ENCODE results near the gene CDYL2. TPM values are rescaled to one million over a fixed set of nuclear protein-coding genes. Genes with fewer than 3 reads are reported as not detected.

CDYL2 gene
- polyA plus RNA-seq, 1 of the 3 experiments (the other 2 are of a cell fraction), result 0.03 TPM

GRCh38 chr16:80720804-80721371, 83.5 kb downstream of the CDYL2 start (continued):
- TF ChIP-seq IRF3 (IDR thresholded peaks at IDR 0.05; ENCODE audit: low read depth, low read length) (no peak), RAD21 (IDR thresholded peaks at IDR 0.05; ENCODE audit: low read length) (no peak)

- H3K9me3 ChIP-seq, result no peaks in the 10 kb centered on the region
- H3K27ac ChIP-seq (ENCODE audit: low read depth in 2 of 2, low read length in 1 of 2), result no peak overlapping the region
- no peaks in the 10 kb centered on the region for H3F3A ChIP-seq (replicated peaks; ENCODE audit: insufficient read depth)
- no peaks in the 10 kb centered on the region for H3K27me3 ChIP-seq (ENCODE audit: insufficient read depth)
- H3K9ac ChIP-seq, result no peak overlapping the region
- no peak for DNase-seq
- TF ChIP-seq FOSL2 (IDR thresholded peaks at IDR 0.05; ENCODE audit: borderline replicate concordance, low read depth) (no peak), MEF2A (IDR thresholded peaks at IDR 0.05; ENCODE audit: borderline replicate concordance, low read depth) (no peak), ELF1 (IDR thresholded peaks at IDR 0.05) (no peak), USF1 (IDR thresholded peaks at IDR 0.05; ENCODE audit: borderline replicate concordance, low read depth) (no peak), USF2 (IDR thresholded peaks at IDR 0.05; ENCODE audit: borderline replicate concordance, low read depth, low read length) (no peak), GATA2 (CRISPR knock-in tag; IDR thresholded peaks at IDR 0.05) (no peak), JUND (IDR thresholded peaks at IDR 0.05) (no peak), SMC3 (IDR thresholded peaks at IDR 0.05; ENCODE audit: low read depth, low read length) (no peak), EP300 (IDR thresholded peaks at IDR 0.05; ENCODE audit: borderline replicate concordance in 1 of 2, low read depth in 1 of 2, low read length in 1 of 2) (no peak), GABPA (IDR thresholded peaks at IDR 0.05; ENCODE audit: low read depth) (no peak), EZH2phosphoT487 (IDR thresholded peaks at IDR 0.05; ENCODE audit: borderline replicate concordance, low read depth) (no peak), RXRA (IDR thresholded peaks at IDR 0.05; ENCODE audit: borderline replicate concordance, low read depth) (no peak), MXI1 (IDR thresholded peaks at IDR 0.05; ENCODE audit: low read depth, low read length) (no peak), CTCF (IDR thresholded peaks at IDR 0.05) (no peak), YY1 (IDR thresholded peaks at IDR 0.05; ENCODE audit: low read depth) (no peak), PBX3 (IDR thresholded peaks at IDR 0.05) (no peak), REST (IDR thresholded peaks at IDR 0.05; ENCODE audit: low read depth, low read length) (no peak)
- no peaks in the 10 kb centered on the region for H3K4me1 ChIP-seq (ENCODE audit: control insufficient read depth in 1 of 2, insufficient read depth in 2 of 2, low read depth in 1 of 2, low read length in 1 of 2)
- H3K36me3 ChIP-seq (replicated peaks in 1 of 2; ENCODE audit: control insufficient read depth in 1 of 2, insufficient read depth in 2 of 2, low read length in 1 of 2), result no peaks in the 10 kb centered on the region
- H3K4me3 ChIP-seq (ENCODE audit: low read depth in 2 of 2, low read length in 1 of 2), result no peak overlapping the region
- POLR2A ChIA-PET, result no interaction called here
- WGBS (ENCODE audit: low lambda C conversion rate), result no CpG with 5 or more reads among the region's 2 CpGs
- no peaks in the 10 kb centered on the region for H4K20me1 ChIP-seq (ENCODE audit: insufficient read depth)
- H3K4me2 ChIP-seq, result no peak overlapping the region
- CTCF ChIA-PET, result interaction anchor here (1.1 kb wide), 1 partner anchor 107 kb away, joined by 3 read pairs; no protein-coding TSS in a partner anchor
- H3K9me2 ChIP-seq, result no peaks in the 10 kb centered on the region
- no peaks in the 10 kb centered on the region for H3K79me2 ChIP-seq (ENCODE audit: insufficient read depth)
- H2AFZ ChIP-seq (ENCODE audit: low read depth), result no peak overlapping the region
These were observed 84.8 kb downstream of the CDYL2 start for GRCh38 chr16:80719573-80719972.
